SW480 (cell line): ENCODE measurements around the gene RPS6KA2.

Source experiments
- DNase-seq: peaks from one replicate; pipeline ENCODE4 v3.0.0-alpha.2; 2016; ENCODE audit warnings: low spot score

RPS6KA2 gene

GRCh38 chr6:166501246-166501645 is 125.8 kb downstream of the RPS6KA2 start:
- DNase-seq, result no peak

DNA sequence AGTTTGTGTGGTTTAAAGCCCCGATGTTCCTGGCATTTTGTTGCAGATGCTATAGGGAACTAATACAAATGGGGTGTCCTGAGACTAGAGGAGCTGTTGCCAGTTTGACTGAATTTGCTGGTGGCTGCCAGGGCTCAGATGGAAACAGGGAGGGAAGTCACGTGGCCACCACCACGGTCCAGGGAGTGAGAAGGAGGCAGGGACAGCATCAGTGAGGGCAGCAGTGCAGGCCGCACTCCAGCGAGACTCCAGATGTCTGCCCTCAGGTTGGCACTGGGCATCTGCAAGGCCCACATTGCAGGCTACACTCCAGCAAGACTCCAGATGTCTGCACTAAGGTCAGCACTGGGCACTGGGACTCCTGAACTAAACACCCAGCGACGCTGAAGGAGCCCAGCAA is 126.8 kb downstream of the RPS6KA2 start:
- no peak for DNase-seq

DNA sequence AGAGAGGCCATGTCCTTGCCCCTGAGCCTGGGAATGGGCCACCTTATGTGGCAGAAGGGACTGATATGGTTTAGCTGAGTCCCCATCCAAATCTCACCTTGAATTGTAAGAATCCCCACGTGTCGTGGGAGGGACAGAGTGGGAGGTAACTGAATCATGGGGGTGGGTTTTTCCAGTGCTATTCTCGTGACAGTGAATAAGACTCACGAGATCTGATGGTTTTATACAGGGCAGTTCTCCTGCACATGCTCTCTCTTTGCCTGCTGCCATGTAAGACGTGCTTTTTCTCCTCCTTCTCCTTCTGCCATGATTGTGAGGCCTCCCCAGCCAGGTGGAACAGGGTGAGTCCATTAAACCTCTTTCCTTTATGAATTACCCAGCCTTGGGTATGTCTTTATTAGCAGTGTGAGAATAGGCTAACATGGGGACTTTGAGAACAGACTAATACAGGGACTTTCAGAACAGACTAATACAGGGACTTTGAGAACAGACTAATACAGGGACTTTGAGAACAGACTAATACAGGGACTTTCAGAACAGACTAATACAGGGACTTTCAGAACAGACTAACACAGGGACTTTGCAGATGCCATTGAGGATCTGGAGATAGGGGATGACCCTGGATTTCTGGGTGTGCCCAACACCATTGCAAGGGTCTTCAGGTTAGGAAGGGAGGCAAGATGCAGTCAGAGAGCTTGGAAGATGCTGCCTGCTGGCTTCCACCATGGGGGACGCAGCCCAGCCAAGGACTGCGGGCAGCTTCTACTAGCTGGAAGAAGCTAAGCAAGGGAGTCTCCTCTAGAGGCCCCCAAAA is 127.5 kb downstream of the RPS6KA2 start:
- DNase-seq, result no peak

- no peak for DNase-seq
Observed at GRCh38 chr6:166498661-166499349, 128.2 kb downstream of the RPS6KA2 start.

GRCh38 chr6:166498228-166498627 is 128.8 kb downstream of the RPS6KA2 start:
- DNase-seq, result no peak

- no peak for DNase-seq
Observed at GRCh38 chr6:166497087-166497899, 129.8 kb downstream of the RPS6KA2 start.

DNA sequence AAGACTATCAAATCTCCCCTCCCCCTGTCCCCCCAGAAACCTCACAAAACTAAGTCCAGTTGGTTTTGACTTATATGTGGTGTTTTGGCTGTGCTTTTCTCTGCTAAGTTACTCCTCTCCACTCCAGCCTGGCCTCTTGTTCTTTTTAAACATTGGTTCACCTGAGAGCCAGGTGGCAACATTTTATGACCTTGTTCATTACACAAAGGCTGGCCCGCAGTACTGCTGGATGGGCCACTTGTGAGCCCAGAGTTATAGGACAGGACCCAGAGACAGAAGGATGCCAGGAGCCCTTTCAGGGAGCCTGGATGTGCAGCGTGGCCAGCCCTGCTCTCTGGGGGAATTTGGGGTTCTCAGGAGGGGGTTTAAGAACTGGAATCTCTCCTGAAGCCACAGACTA is 130.6 kb downstream of the RPS6KA2 start:
- no peak for DNase-seq

DNA sequence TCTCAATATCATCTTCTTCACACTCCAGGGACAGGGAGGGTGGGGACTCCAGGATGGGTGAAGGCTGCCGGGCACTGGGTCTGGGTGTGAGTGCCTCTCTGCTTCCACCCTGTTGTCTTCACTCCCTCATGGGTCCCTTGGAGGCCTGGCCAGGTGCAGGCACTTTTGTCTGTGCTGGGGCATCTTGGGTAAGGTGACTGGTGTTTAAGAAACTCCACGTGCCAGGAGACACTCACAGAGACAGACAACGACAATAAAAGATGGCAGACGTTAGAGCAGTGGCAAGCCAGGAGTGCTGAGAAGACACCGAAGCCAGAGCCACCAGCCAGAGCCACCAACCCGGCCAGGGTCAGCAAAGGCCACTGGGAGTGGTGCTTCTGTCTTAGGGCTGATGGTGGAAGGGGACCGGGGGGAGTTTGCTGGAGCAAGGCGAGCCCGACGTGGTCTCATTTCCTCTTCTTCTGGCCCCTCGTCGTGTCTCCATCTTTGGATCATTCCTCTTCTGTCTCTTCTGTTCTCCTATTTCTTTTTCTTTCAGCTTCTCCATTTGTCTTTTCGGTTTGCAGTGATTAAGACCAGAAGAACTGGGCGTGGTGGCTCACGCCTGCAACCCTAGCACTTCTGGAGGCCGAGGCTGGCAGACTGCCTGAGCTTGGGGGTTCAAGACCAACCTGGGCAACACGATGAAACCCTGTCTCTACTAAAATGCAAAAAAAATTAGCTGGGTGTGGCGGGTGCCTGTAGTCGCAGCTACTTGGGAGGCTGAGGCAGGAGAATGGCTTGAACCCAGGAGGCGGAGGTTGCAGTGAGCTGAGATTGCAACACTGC is 131.3 kb downstream of the RPS6KA2 start:
- no peak for DNase-seq

DNA sequence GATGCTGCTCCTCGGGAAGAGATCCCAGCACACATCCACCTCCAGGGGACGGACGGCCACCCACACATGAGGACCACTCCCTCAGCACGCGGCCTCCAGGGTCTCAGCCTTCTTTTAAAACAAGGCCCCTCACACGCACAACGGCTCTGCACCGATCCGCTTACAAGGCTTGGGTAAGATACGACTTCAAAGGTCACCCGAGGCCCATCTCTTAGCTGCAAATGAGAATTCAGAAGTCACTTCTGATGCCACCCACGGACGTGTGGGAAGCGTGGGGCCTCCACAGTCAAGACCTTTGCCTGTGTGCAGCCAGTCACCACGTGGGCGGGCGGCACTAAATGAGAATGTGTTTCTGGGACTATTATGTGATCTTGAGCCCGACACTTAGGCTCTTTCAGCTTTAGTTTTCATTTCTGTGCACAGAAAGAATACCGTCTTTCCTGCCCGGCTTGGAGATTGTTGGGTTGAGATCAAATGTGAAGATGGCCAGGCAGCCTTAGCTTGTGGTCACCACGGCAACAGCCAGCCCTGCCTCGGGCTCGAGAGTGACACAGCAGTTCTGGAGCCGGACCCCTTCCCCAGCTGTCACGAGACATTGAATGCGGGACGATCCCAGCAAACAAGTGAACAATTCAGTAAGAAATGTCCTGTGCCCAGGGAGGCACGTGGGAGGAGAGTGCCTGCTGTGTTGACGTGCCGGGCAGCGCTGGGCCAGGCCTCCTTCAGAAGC is 132.1 kb downstream of the RPS6KA2 start:
- DNase-seq, result no peak

GRCh38 chr6:166494101-166494441 is 133.0 kb downstream of the RPS6KA2 start:
- no peak for DNase-seq

GRCh38 chr6:166493427-166494100 is 133.5 kb downstream of the RPS6KA2 start:
- no peak for DNase-seq

- DNase-seq, result no peak
Observed at GRCh38 chr6:166492092-166492741, 134.8 kb downstream of the RPS6KA2 start.

GRCh38 chr6:166490671-166491500 is 136.2 kb downstream of the RPS6KA2 start:
- no peak for DNase-seq

DNA sequence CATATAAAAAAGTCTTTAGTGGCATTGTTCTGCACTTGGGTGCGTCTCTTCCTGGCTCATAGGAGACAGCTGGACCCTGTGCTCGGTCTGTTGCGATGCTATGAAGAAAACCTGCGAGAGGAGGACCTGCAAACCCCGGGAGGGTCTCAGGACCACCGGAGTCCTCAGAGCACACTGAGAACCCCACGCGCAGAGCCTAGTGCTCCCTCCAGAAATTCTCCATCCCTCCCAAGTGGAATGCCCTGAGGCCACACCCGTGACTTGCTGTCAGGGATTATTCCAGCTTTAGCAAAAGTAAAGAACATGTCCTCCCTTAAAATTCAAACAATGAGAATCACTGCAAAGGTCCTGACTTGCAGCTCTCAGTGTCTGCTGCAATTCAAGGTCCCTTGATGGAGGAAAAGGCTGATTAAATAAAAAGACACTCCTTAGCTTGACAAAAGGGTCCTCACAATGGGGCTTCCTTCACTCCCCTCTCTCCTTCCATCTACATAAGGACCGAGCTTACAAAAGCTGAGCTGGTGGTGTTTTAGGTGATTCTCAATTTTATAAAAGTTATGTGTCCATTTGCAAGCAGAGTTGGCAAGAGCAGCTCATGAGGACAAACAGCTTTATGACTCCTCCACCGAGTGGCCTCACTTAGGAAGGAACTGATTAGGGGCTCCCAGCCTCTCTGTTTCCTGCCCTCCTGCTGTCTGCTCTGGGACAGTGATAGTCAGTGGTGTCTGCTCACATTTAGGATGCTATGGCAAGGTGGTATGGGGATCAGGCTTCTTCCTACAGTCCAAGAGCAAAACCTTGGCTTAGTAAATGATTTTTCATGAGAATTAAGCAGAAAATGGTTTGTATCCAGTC is 137.5 kb downstream of the RPS6KA2 start:
- no peak for DNase-seq

GRCh38 chr6:166488701-166489100 is 138.3 kb downstream of the RPS6KA2 start:
- no peak for DNase-seq

DNA sequence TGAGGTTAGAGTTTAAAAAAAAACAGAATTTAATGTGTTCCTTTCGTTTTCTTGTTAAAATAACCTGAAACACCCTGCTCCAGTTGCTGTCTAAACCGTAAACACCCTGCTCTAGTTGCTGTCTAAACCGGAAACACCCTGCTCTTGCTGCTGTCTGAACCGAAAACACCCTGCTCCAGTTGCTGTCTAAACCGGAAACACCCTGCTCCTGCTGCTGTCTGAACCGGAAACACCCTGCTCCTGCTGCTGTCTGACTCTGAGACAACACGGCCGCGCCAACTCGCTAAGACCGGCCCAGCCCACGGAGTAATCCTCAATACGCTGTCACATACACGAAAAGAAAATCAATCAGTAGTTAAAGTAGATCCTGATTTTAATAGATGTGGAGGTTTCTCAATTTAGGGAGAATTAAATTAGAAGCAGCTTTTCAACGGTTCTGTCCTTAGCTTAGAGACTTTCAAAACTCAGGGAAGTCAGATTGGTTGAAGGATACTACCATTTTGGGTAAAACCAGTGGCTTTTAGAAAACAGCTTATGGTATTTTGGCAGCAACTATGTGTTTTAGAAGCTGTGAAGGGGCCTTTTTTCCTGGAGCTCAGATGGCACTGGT is 138.9 kb downstream of the RPS6KA2 start:
- no peak for DNase-seq

DNA sequence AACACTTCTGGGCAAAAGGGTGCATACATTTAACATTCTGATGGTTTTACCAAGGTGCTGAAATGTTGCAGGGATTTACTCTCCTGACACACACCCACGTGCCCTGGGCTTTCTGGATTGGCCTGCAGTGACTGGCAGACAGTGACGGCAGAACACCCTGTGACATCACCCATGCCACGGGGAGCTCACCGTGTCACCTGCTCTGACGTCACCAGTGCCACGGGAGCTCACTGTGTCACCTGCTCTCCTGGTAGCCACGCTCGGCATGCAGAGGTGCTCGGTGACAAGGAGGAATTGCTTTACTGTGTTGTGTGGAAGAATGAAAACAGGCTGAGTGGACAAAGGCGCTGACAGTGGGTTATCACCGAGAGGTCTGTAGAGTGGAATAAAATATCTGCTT is 139.9 kb downstream of the RPS6KA2 start:
- DNase-seq, result no peak

DNA sequence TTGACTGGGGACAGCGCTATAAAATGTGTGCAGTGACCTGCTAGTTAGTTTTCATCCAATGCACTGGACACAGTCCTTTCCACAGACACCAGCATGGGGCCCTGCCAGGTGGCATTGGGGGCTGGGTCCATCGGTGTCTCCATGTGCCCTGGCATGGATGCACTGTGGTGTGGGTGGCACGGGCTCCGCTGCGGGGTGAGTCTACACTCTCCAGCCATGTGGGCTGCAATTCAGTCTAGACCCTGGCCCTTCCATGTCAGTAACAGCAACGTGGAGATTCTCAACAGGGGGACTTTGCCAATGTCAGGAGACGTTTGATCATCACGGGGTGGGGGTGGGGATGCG is 140.5 kb downstream of the RPS6KA2 start:
- DNase-seq, result no peak
